Activated naive CD4-positive, alpha-beta T cell treated with anti-CD3 and anti-CD28 coated beads, Interleukin-2, amount 50 U/mL, for 16 hours (primary cell): Measurements from ENCODE around the gene HDGFL2.

ENCODE experiments used
- DNase-seq: peaks from one replicate; pipeline ENCODE4 v3.0.0-alpha.2; 2020

The HDGFL2 gene

GRCh38 chr19:4499855-4500254, 27.8 kb downstream of the HDGFL2 start:
- DNase-seq, result no peak

- DNase-seq, result no peak
Observed at GRCh38 chr19:4500841-4501591, 28.9 kb downstream of the HDGFL2 start.

- DNase-seq, result no peak
Observed at GRCh38 chr19:4501691-4502090, 29.6 kb downstream of the HDGFL2 start.

GRCh38 chr19:4502282-4503131, 30.4 kb downstream of the HDGFL2 start:
- DNase-seq, result no peak

- no peak for DNase-seq
Observed at GRCh38 chr19:4503132-4503824, 31.2 kb downstream of the HDGFL2 start.

- DNase-seq, result no peak
Observed at GRCh38 chr19:4503825-4504170, 31.7 kb downstream of the HDGFL2 start.

- DNase-seq, result no peak
Observed at GRCh38 chr19:4504297-4504701, 32.2 kb downstream of the HDGFL2 start.

GRCh38 chr19:4504891-4505569, 32.9 kb downstream of the HDGFL2 start:
- DNase-seq, result no peak

GRCh38 chr19:4505570-4506448, 33.7 kb downstream of the HDGFL2 start:
- no peak for DNase-seq

GRCh38 chr19:4506449-4507149, 34.5 kb downstream of the HDGFL2 start:
- no peak for DNase-seq

- no peak for DNase-seq
Observed at GRCh38 chr19:4507150-4507452, 35.0 kb downstream of the HDGFL2 start.

GRCh38 chr19:4507804-4508203, 35.7 kb downstream of the HDGFL2 start:
- no peak for DNase-seq

- no peak for DNase-seq
Observed at GRCh38 chr19:4508698-4509097, 36.6 kb downstream of the HDGFL2 start.

- DNase-seq, result no peak
Observed at GRCh38 chr19:4510435-4511255, 38.5 kb downstream of the HDGFL2 start.

- no peak for DNase-seq
Observed at GRCh38 chr19:4511300-4512054, 39.4 kb downstream of the HDGFL2 start.

GRCh38 chr19:4512070-4512469, 40.0 kb downstream of the HDGFL2 start:
- no peak for DNase-seq

GRCh38 chr19:4513248-4513647, 41.2 kb downstream of the HDGFL2 start:
- DNase-seq, result no peak

- no peak for DNase-seq
Observed at GRCh38 chr19:4515732-4516131, 43.6 kb downstream of the HDGFL2 start.

GRCh38 chr19:4516199-4516938, 44.3 kb downstream of the HDGFL2 start:
- no peak for DNase-seq
